NCI-H2029 treated with DMSO at 0.1 percent for 48 hours (cell line): ENCODE results near the gene NUSAP1.
"Not testable (repeated sequence)": the region's sequence is repeated elsewhere in the genome, so short reads cannot be mapped to it uniquely, and the experiment has no call there.

Experiments used
- DNase-seq: peaks from one replicate; lab custom pipeline; 2025; lab: John Stamatoyannopoulos, UW

Gene NUSAP1

DNA sequence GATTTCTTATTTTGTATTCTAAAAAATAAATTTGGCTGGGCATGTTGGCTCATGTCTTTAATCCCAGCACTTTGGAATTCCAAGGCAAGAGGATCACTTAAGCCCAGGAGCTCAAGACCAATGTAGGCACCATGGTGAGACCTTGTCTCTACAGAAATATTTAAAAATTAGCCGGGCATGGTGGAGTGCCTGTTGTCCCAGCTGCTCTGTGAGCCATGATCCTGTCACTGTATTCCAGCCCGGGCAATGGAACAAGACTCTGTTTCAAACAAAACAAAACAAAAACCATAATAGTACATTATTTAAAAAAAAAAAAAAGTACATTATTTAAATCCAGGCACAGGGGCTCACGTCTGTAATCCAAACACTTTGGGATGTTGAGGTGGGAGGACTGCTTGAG, 78.8 kb downstream of the NUSAP1 start:
- no peak for DNase-seq

- DNase-seq = no peak
Observed at GRCh38 chr15:41416128-41416741, 83.6 kb downstream of the NUSAP1 start.

DNA sequence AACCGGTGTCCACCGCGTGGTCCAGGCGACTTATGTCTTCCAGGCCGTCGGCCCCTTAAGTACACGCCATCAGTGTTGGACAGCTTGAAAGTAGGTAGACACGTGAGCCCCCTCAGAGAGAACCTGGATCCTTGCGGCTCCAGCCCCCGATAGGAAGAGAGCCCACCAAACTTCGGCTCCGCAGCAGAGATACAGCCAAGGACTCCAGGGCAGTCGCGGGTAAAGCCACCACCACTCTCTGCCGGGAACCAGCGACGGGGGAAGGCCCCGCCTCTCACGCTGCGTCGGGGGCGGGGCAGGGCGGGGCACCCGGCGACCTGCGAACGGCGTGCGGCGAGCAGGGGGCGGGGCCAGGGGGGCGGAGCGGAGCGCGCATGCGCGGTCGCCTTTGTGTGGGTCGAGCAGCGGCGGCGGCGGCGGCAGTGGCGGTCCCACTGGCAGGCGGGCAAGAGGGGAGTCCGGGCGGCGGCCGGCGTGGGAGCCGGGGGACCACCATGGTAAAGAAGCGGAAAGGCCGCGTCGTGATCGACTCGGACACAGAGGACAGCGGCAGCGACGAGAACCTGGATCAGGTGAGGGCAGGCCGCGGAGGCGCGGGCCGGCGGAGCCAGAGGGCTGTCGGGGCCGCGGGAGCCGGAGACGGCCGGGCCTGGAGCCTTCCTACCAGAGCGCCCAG, 84.2 kb downstream of the NUSAP1 start, which contains the start of gene RTF1:
Gene RTF1 (plus strand): TSS at position 354 of the 676 bp plus-strand sequence. CDS start 21 bp downstream, at position 375.
- peak; percentile 10 for DNase-seq

GRCh38 chr15:41417418-41418195, 84.9 kb downstream of the NUSAP1 start:
- DNase-seq = no peak

DNA sequence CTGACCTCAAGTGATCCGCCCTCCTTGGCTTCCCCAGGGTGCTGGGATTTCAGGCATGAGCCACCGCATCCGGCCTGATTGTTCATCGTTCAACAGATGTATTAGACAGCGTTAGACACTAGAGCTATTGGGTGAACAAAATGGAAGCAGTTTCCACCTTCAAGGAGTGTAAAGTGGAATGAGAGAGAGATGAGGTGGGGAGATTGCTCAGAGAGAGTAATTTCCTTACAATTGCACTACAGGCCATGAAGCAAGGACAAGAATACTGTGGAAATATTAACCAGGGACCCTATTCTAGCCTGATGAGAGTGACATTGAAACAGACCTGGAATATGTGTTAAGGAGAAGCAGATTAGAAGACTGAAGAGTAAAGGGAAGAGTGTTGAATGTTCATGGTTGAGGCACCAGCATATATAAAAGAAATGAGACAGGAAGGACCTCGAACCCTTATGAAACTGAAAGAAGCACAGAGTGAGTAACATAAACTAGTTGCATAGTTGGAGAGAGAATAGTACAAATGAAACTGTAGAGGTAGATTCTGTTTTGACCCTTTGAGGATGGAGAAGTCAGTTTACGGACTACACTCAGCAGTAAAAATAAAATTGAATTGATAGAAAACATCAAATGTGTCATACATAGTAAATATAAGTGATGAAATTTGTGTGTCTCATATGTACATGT, 91.4 kb downstream of the NUSAP1 start:
- DNase-seq = no peak

DNA sequence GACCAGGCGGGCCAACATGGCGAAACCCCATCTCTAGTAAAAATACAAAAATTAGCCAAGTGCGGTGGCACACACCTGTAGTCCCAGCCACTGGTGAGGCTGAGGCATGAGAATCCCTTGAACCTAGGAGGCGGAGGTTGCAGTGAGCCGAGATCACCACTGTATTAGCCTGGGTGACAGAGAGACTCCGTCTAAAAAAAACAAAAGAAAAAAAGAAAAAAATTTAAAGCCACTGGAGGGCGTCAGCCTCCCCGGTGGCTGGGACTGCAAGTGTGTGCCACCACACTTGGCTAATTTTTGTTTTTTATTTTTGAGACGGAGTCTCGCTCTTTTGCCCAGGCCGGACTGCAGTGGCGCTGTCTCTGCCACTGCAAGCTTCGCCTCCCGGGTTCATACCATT, 92.1 kb downstream of the NUSAP1 start:
- no peak for DNase-seq

DNA sequence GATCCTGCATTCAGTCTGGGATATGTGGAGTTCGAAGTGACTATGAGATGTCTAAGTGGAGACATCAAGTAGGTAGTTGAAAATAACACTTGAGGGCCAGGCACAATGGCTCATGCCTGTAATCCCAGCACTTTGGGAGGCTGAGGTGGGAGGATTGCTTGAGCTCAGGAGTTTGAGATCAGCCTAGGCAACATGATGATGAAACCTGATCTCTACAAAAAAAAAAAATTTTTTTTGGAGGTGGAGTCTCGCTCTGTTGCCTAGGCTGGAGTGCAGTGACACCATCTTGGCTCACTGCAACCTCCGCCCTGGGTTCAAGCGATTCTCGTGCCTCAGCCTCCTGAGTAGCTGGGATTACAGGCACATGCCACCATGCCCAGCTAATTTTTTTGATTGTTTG, 93.2 kb downstream of the NUSAP1 start:
- DNase-seq = not testable (repeated sequence)

GRCh38 chr15:41429003-41429890, 96.6 kb downstream of the NUSAP1 start:
- DNase-seq = no peak
